Measurements from ENCODE around the gene HIPK4.

- TF ChIP-seq CTCF (IDR thresholded peaks at IDR 0.05), result no peak
- TF ChIP-seq EZH2 (IDR thresholded peaks at IDR 0.05), result no peak
Observed at GRCh38 chr19:40339018-40339728, 50.8 kb downstream of the HIPK4 start.

Data from neural progenitor cell (in vitro differentiated cells).